Epithelial cell of proximal tubule (primary cell): ENCODE measurements around the gene KRT15. TPM values are rescaled to one million over a fixed set of nuclear protein-coding genes. Genes with fewer than 3 reads are reported as not detected.

Experiments
- DNase-seq: peaks from one replicate; pipeline ENCODE4 v3.0.0-alpha.2; 2011; ENCODE audit warnings: low read depth
- H3K4me3 ChIP-seq: 2 replicates; pipeline ENCODE4 v1.5.1; 2011; ENCODE audit warnings: low read depth, mild to moderate bottlenecking, low read length
- CTCF ChIP-seq: conservative IDR thresholded peaks from 2 replicates; pipeline ENCODE4 v1.5.1; 2012; ENCODE audit warnings: low read depth, mild to moderate bottlenecking, low read length
- total RNA-seq: library from RNA; depleted of rRNA; stranded (reverse); fragments of >200 nt; gene quantifications from 2 replicates; pipeline ENCODE4 v1.2.3, GENCODE V29; 2015

Gene KRT15
- total RNA-seq, 1 donor from 2014 or later: 4.6 TPM

GRCh38 chr17:41519501-41520224 lies 973 bp upstream of the KRT15 start:
- TF ChIP-seq CTCF: no peak
- no peak overlapping the region for H3K4me3 ChIP-seq
- DNase-seq: no peak

GRCh38 chr17:41518031-41518430 lies 659 bp downstream of the KRT15 start:
- no peak for DNase-seq
- TF ChIP-seq CTCF: no peak
- no peak overlapping the region for H3K4me3 ChIP-seq

- no peak overlapping the region for H3K4me3 ChIP-seq
- DNase-seq: no peak
- TF ChIP-seq CTCF: no peak
Measured at GRCh38 chr17:41516830-41517283, 1.8 kb downstream of the KRT15 start.

GRCh38 chr17:41516147-41516829 lies 2.4 kb downstream of the KRT15 start:
- H3K4me3 ChIP-seq: no peak overlapping the region
- TF ChIP-seq CTCF: no peak
- DNase-seq: no peak

GRCh38 chr17:41513168-41513547 lies 5.5 kb downstream of the KRT15 start:
- DNase-seq: no peak
- H3K4me3 ChIP-seq: no peak overlapping the region
- TF ChIP-seq CTCF: no peak

GRCh38 chr17:41512546-41513167 lies 6.0 kb downstream of the KRT15 start:
- no peak for TF ChIP-seq CTCF
- no peak for DNase-seq

More at GRCh38 chr17:41512546-41513167, 6.0 kb downstream of the KRT15 start:
- no peak overlapping the region for H3K4me3 ChIP-seq
